ENCODE data around the gene EFCC1.

Gene EFCC1

DNA sequence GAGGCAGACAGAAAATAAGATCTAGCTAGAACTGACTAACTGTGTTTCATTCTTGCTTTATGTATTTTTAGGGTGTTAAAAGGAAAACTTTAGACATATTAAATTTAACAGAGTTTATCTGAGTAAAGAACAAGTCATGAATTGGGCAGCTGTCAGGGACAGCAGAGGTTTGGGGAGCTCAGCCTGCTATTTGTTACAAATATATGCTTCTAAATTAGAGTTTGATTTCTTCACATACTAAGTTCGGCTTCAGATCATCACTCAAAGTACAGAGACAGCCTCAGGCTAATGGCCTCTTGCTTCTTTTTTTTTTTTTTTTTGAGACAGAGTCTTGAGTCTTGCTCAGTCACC, 21.9 kb downstream of the EFCC1 start:
- no peak overlapping the region for H3K4me3 ChIP-seq (replicated peaks; ENCODE audit: low read depth, low read length)
- TF ChIP-seq, protein P1, sequence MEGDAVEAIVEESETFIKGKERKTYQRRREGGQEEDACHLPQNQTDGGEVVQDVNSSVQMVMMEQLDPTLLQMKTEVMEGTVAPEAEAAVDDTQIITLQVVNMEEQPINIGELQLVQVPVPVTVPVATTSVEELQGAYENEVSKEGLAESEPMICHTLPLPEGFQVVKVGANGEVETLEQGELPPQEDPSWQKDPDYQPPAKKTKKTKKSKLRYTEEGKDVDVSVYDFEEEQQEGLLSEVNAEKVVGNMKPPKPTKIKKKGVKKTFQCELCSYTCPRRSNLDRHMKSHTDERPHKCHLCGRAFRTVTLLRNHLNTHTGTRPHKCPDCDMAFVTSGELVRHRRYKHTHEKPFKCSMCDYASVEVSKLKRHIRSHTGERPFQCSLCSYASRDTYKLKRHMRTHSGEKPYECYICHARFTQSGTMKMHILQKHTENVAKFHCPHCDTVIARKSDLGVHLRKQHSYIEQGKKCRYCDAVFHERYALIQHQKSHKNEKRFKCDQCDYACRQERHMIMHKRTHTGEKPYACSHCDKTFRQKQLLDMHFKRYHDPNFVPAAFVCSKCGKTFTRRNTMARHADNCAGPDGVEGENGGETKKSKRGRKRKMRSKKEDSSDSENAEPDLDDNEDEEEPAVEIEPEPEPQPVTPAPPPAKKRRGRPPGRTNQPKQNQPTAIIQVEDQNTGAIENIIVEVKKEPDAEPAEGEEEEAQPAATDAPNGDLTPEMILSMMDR (IDR thresholded peaks at IDR 0.05; ENCODE audit: low read depth, low read length, missing control alignments): no peak
- DNase-seq (ENCODE audit: extremely low read depth, low read depth): no peak

DNA sequence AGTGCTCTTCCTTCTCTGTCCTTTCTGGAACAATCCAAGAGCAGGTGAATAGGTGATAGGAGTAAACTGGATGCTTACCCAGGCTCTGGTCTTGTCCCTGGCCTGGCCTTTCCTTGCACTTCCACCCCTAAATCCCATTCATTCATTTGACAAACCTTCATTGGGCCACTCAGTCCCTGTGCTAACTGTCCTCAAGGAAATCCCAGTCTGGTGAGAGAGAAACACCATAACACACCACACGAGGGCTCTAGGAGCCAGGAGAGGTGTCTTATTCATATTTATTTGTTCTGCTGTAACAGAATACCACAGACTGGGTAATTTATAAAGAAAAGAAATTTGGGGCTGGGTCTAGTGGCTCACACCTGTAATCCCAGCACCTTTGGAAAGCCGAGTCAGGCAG, 22.8 kb downstream of the EFCC1 start:
- TF ChIP-seq, protein P1 (IDR thresholded peaks at IDR 0.05; ENCODE audit: low read depth, low read length, missing control alignments): no peak

DNA sequence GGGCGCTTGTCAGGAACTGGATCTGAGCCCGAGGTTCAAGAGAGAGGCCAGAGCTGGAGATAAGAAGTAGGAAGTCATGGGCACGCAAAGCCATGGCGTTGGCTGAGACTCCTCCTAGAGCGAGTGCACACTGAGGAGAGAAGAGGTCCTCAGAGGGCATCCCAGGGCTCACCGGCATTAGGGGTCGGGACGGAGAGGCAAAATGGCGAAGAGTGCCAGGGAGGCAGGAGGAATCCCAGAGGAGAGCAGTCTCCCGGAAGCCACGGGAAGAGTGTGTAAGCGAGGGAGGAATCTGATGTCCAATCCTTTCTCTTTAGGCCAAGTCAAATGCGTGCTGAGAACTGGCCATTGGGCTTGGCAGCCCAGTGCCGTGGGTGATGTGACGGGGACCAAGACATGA, 24.0 kb downstream of the EFCC1 start:
- no peak for DNase-seq (ENCODE audit: extremely low read depth, low read depth)
- TF ChIP-seq, protein P1 (IDR thresholded peaks at IDR 0.05; ENCODE audit: low read depth, low read length, missing control alignments): no peak
- H3K4me3 ChIP-seq (replicated peaks; ENCODE audit: low read depth, low read length): no peak overlapping the region

More for the DNA sequence above, 22.8 kb downstream of the EFCC1 start:
- H3K4me3 ChIP-seq (replicated peaks; ENCODE audit: low read depth, low read length): no peak overlapping the region
- DNase-seq (ENCODE audit: extremely low read depth, low read depth): no peak

DNA sequence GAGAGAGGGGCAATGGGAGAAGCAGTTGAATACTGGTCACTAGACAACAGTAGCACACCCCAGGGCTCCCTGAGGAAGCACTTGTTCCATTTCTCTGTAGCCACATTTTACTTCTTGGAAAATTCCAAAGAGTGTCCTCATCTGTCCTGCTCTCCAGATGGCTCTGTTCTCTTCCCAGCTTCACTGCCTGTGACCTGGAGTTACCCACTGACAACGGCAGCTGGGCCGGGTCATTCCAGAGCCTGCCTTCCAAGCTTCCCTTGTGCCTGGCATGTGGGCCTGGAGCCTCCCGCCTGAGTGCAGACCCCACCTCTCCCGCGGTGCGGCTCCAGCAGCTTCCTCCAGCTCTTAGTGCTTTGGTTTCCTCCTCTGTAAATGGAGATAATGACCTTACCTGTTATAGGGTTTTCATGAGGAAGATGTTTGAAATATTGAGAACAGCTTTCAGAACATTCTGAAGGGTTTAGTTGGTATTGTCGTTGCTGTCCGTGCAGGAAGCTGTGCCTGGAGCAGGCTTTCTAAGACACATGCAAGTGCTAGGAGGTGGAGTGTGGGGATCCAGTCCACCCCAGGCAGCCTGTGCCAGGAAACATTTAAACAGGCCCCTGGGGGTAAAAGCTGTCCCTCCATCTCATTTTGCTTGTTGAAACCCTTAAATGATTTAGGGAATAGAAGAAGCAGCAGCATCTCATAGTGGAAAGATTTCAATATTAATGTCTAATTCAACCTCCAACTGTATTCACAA, 24.8 kb downstream of the EFCC1 start:
- TF ChIP-seq, protein P1 (IDR thresholded peaks at IDR 0.05; ENCODE audit: low read depth, low read length, missing control alignments): no peak
- DNase-seq (ENCODE audit: extremely low read depth, low read depth): no peak
- H3K4me3 ChIP-seq (replicated peaks; ENCODE audit: low read depth, low read length): no peak overlapping the region

DNA sequence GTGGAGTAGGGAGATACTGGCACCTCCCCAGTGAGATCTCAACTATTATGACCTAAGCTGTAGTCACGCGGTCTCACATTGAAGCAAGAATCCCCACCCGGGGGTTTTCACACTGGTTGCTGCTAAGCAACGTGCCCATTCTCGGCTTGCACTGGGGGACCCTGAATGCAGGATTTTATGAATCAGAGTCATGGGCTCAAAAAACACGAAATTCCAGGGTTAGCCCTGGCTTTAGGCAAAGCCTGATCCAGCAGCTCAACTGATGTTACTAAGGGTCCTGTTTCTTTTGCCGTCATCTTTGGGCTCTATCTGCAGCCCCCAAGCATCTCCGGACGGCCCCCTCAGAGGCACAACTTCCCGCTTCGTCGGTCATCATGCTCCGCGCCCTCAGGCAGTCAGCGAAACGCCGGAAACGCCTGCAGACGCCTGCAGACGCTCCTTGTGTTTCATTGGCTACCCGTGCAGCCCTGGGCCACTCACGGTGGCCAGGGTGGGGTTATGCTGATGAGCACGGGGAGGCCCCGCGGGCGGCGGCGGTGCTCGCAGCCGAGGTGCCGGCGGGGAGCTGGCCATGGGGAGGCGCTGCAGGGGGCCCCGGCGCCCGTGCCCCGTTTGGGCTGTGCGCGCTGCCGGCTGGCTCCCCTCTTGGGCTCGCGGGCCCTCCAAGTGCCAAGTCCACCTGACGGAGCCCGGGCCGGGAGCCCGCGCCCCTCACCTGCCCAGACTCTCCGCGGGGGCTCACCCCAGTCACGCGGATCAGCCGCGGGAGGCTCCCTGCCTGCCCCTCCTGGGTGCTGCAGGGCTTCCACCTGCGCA, 25.8 kb downstream of the EFCC1 start:
- TF ChIP-seq, protein P1 (IDR thresholded peaks at IDR 0.05; ENCODE audit: low read depth, low read length, missing control alignments): peak; percentile 30
- no peak for DNase-seq (ENCODE audit: extremely low read depth, low read depth)
- H3K4me3 ChIP-seq (replicated peaks; ENCODE audit: low read depth, low read length): 0 out of 2 replicates have a peak overlapping the region, but pooled peaks have one; percentile 13

DNA sequence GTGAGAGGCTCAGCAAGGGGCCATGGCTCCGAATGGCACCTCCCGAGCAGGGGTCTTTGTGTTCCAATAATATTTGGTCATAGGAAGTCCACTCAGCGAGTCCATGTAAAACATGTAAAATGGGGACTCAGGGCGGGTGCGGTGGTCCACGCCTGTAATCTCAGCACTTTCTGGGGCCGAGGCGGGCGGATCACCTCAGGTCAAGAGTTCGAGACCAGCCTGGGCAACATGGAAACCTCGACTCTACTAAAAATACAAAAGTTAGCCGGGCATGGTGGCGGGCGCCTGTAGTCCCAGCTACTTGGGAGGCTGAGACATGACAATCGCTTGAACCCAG, 26.4 kb downstream of the EFCC1 start:
- 0 out of 2 replicates have a peak overlapping the region, but pooled peaks have one; percentile 13 for H3K4me3 ChIP-seq (replicated peaks; ENCODE audit: low read depth, low read length)
- DNase-seq (ENCODE audit: extremely low read depth, low read depth): no peak
- TF ChIP-seq, protein P1 (IDR thresholded peaks at IDR 0.05; ENCODE audit: low read depth, low read length, missing control alignments): no peak

Measured in HFF-Myc (cell line).